Prostate gland (tissue), 2 donors: ENCODE measurements around the gene VASH2. TPM values are rescaled to one million over a fixed set of nuclear protein-coding genes. Genes with fewer than 3 reads are reported as not detected.

Experiments
- DNase-seq: peaks from one replicate; pipeline ENCODE4 v3.0.0-alpha.2; 2019; ENCODE audit warnings: low spot score
- H3K27ac ChIP-seq, 2 donors: fragments of 200-600 bp; sonication (generic); 2 replicates each; pipeline ENCODE4 v1.5.1; 2017 to 2019
- H3K27me3 ChIP-seq: fragments of 200-600 bp; sonication (generic); replicated peaks from 2 replicates; pipeline ENCODE4 v1.5.1; 2019; ENCODE audit not compliant: insufficient read depth
- H3K36me3 ChIP-seq, 2 donors: fragments of 200-600 bp; sonication (generic); 1 replicate in 1 of 2; 2 replicates in 1 of 2; pipeline versions ENCODE4 v1.5.1 to v1.8.1; 2017 to 2019
- H3K4me1 ChIP-seq: fragments of 200-600 bp; sonication (generic); replicated peaks from 2 replicates; pipeline ENCODE4 v1.5.1; 2019
- H3K4me3 ChIP-seq, 2 donors: fragments of 200-600 bp; sonication (generic); 2 replicates each; pipeline ENCODE4 v1.5.1; 2017 to 2019
- H3K9me3 ChIP-seq: fragments of 200-600 bp; sonication (generic); 2 replicates; pipeline ENCODE4 v1.5.1; 2017
- CTCF ChIP-seq, 4 experiments: fragments of 200-600 bp in 2 of 4; fragments of 450-650 bp in 2 of 4; sonication (generic) in 2 of 4; IDR thresholded peaks; 1 replicate in 3 of 4; 2 replicates in 1 of 4; pipeline ENCODE4 v1.5.1; 2016 to 2019; ENCODE audit warnings: antibody characterized with exemption in 4 of 4, mild to moderate bottlenecking in 2 of 4, moderate library complexity in 2 of 4
- POLR2A ChIP-seq: fragments of 450-650 bp; IDR thresholded peaks from one replicate; pipeline ENCODE4 v1.6.1; 2016; ENCODE audit warnings: antibody characterized with exemption, mild to moderate bottlenecking
- POLR2AphosphoS5 ChIP-seq: sonication (generic); formaldehyde crosslinking; IDR thresholded peaks from one replicate; pipeline ENCODE4 v1.6.1; 2017; ENCODE audit warnings: antibody characterized with exemption
- WGBS: methylation state at CpG from one replicate; pipeline ENCODE4 v1.1.5; 2018; 5-methylcytosine and 5-hydroxymethylcytosine counted together
- intact Hi-C: fragments of 100-400 bp; cut with DNase I; formaldehyde crosslinking; loops from one replicate; pipeline ENCODE4 v1.14.2; 2022
- total RNA-seq, 2 donors: library from RNA; depleted of rRNA; stranded (reverse); fragments of >200 nt; gene quantifications; one replicate each; pipeline ENCODE4 v1.1.0, GENCODE V29; 2016

The VASH2 gene
- total RNA-seq, 2 donors from 2014 or later = 2.6 to 2.7 TPM

- Histone ChIP-seq H3K4me1 (peaks cover 11% of the 10 kb centered on the region), H3K4me3 (no peak overlapping the region), H3K27ac (no peak overlapping the region), H3K36me3 (no peaks in the 10 kb centered on the region), H3K27me3 (no peaks in the 10 kb centered on the region), H3K9me3 (no peaks in the 10 kb centered on the region)
- no peak for TF ChIP-seq POLR2A
- TF ChIP-seq POLR2AphosphoS5 = no peak
- no peak for TF ChIP-seq CTCF (IDR thresholded peaks at IDR 0.05)
- DNase-seq = no peak
- 87% methylated on average over 3 of the region's 3 CpGs for WGBS
- intact Hi-C loops = no loop called here
Observed at GRCh38 chr1:212983482-212983881, 33.1 kb downstream of the VASH2 start.

- H3K4me3 ChIP-seq = no peak overlapping the region
- no peak overlapping the region for H3K27ac ChIP-seq
- H3K4me1 ChIP-seq = peaks cover 11% of the 10 kb centered on the region
- DNase-seq = no peak
- no peaks in the 10 kb centered on the region for H3K27me3 ChIP-seq
- intact Hi-C loops = loop anchor here (5.0 kb wide), 1 partner anchor 317 kb away; no protein-coding TSS in a partner anchor
- no peaks in the 10 kb centered on the region for H3K36me3 ChIP-seq
- no peak for TF ChIP-seq POLR2AphosphoS5
- TF ChIP-seq CTCF (IDR thresholded peaks at IDR 0.05) = no peak
- TF ChIP-seq POLR2A = no peak
- H3K9me3 ChIP-seq = no peaks in the 10 kb centered on the region
- WGBS = 92% methylated on average over 6 of the region's 6 CpGs
Observed at GRCh38 chr1:212984522-212985291, 34.4 kb downstream of the VASH2 start.

GRCh38 chr1:212986551-212986950 is 36.2 kb downstream of the VASH2 start:
- no peak for DNase-seq
- 91% methylated on average over 2 of the region's 2 CpGs for WGBS

GRCh38 chr1:212987702-212988322 is 37.5 kb downstream of the VASH2 start:
- no peak overlapping the region for H3K27ac ChIP-seq
- DNase-seq = no peak
- WGBS = 55% methylated on average over 6 of the region's 6 CpGs
- H3K27me3 ChIP-seq = no peaks in the 10 kb centered on the region
- intact Hi-C loops = loop anchor here (5.0 kb wide), 1 partner anchor 321 kb away; no protein-coding TSS in a partner anchor
- TF ChIP-seq CTCF (IDR thresholded peaks at IDR 0.05) (no peak), POLR2A (no peak), POLR2AphosphoS5 (no peak)
- H3K9me3 ChIP-seq = no peaks in the 10 kb centered on the region
- H3K4me1 ChIP-seq = no peaks in the 10 kb centered on the region
- H3K4me3 ChIP-seq = no peak overlapping the region
- no peaks in the 10 kb centered on the region for H3K36me3 ChIP-seq

More at GRCh38 chr1:212986551-212986950, 36.2 kb downstream of the VASH2 start:
- H3K9me3 ChIP-seq = no peaks in the 10 kb centered on the region
- H3K27ac ChIP-seq = no peak overlapping the region
- H3K4me1 ChIP-seq = peaks cover under 1% of the 10 kb centered on the region
- intact Hi-C loops = loop anchor here (5.0 kb wide), 1 partner anchor 319 kb away; no protein-coding TSS in a partner anchor
- TF ChIP-seq POLR2A (no peak), POLR2AphosphoS5 (no peak), CTCF (IDR thresholded peaks at IDR 0.05) (no peak)
- no peaks in the 10 kb centered on the region for H3K36me3 ChIP-seq
- H3K27me3 ChIP-seq = no peaks in the 10 kb centered on the region
- H3K4me3 ChIP-seq = no peak overlapping the region
